IgD-negative memory B cell (primary cell): Measurements from ENCODE around the gene RNLS. TPM values are rescaled to one million over a fixed set of nuclear protein-coding genes. Genes with fewer than 3 reads are reported as not detected.
A peak's percentile ranks its signal among the peaks of the same experiment; 100 is the strongest.

Source experiments
- H3K27ac Mint-ChIP-seq, 3 donors: one replicate each; pipeline ENCODE4 v1.8.0; 2020 to 2022; ENCODE audit warnings: mild to moderate bottlenecking in 3 of 3, mixed read lengths in 3 of 3, moderate library complexity in 1 of 3
- H3K27me3 Mint-ChIP-seq: one replicate; pipeline ENCODE4 v1.8.0; 2021; ENCODE audit warnings: mixed read lengths
- H3K36me3 Mint-ChIP-seq: one replicate; pipeline ENCODE4 v1.8.0; 2020; ENCODE audit warnings: mild to moderate bottlenecking, mixed read lengths
- H3K4me1 Mint-ChIP-seq, 3 donors: one replicate each; pipeline ENCODE4 v1.8.0; 2020 to 2022; ENCODE audit warnings: mixed read lengths in 3 of 3, mild to moderate bottlenecking in 1 of 3
- H3K4me3 Mint-ChIP-seq, 4 donors: one replicate each; pipeline ENCODE4 v1.8.0; 2020 to 2022; ENCODE audit warnings: mild to moderate bottlenecking in 4 of 4, mixed read lengths in 4 of 4, moderate library complexity in 3 of 4
- H3K9me3 Mint-ChIP-seq, 3 donors: one replicate each; pipeline ENCODE4 v1.8.0; 2020 to 2021; ENCODE audit warnings: mixed read lengths in 3 of 3, mild to moderate bottlenecking in 1 of 3
- polyA plus RNA-seq: library from polyadenylated mRNA; unstranded; fragments of 300-500 nt; fragmentation: Illumina TruSeq; gene quantifications from one replicate; pipeline ENCODE4 v1.2.3, GENCODE V29; 2021

RNLS gene
- polyA plus RNA-seq, 1 donor from 2014 or later = 6.8 TPM

DNA sequence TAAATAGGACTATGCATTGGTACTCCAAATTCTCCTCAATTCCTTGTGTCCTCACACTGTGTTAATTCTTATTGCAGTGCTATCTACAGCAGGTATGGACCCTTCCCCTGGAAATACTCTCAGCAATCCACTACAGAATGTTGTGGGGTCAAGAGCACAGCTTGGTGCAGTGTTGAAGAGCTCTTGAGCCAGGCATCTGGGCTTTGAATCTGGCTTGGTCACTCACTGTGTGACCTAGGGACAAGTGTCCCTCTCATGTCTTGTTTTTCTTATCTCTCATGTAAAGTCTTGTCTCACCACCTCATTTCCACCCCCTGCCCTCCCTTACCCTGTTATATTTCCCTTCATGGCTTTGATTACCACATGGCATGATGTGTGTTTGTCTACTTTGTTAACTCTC is 159.4 kb downstream of the RNLS start:
- Mint-ChIP-seq H3K36me3 (no peaks in the 10 kb centered on the region), H3K4me3 (no peak overlapping the region), H3K4me1 (peaks cover 0 to 3% (median 0%) of the 10 kb centered on the region in 3 donors), H3K9me3 (no peaks in the 10 kb centered on the region), H3K27ac (no peak overlapping the region), H3K27me3 (no peaks in the 10 kb centered on the region)

DNA sequence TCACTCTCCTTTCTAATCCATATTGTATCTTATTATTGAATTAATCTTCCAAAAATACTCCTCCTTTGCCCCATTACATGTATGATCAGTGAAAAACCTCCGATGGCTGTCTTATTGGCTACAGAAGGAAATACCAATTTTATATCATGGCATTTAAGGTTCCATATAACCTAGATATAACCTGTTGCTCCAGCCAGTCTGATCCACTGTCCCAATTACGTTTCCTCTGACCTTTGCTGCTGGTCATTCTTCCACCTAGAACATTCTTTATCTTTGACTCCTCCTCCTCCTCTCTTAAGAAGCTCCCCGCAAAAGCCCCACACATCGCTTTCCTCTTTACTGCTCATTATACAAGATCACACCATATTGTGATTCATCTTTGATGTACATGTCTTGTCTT is 161.5 kb downstream of the RNLS start:
- Mint-ChIP-seq H3K4me3 (no peak overlapping the region), H3K4me1 (peaks cover 0 to 1% (median 0%) of the 10 kb centered on the region in 3 donors), H3K9me3 (no peaks in the 10 kb centered on the region), H3K27me3 (no peaks in the 10 kb centered on the region), H3K27ac (no peak overlapping the region), H3K36me3 (no peaks in the 10 kb centered on the region)

DNA sequence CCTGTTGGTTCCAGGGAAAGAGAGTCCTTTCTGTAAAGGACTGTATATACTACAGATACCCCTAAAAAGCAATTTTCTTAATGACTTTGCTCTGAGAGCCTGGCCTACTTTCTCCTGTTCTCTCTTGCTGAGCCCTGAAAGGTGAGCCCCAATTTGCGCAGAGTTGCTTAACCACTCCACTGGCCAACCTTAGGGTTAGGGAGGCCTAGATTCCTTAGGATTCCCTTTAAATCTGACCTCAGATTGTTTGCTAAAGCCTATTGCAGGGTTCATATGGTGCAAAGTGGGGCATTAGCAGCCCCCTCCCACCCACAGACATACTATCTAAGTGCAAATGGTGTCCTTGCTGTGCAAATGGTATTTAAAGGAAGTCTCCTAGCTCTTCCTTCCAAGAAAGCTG is 164.2 kb downstream of the RNLS start:
- H3K4me3 Mint-ChIP-seq = no peak overlapping the region
- H3K36me3 Mint-ChIP-seq = no peaks in the 10 kb centered on the region
- H3K9me3 Mint-ChIP-seq = no peaks in the 10 kb centered on the region
- H3K27ac Mint-ChIP-seq = no peak overlapping the region
- no peaks in the 10 kb centered on the region for H3K27me3 Mint-ChIP-seq
- H3K4me1 Mint-ChIP-seq = peaks cover 0 to 6% (median 6%) of the 10 kb centered on the region in 3 donors

DNA sequence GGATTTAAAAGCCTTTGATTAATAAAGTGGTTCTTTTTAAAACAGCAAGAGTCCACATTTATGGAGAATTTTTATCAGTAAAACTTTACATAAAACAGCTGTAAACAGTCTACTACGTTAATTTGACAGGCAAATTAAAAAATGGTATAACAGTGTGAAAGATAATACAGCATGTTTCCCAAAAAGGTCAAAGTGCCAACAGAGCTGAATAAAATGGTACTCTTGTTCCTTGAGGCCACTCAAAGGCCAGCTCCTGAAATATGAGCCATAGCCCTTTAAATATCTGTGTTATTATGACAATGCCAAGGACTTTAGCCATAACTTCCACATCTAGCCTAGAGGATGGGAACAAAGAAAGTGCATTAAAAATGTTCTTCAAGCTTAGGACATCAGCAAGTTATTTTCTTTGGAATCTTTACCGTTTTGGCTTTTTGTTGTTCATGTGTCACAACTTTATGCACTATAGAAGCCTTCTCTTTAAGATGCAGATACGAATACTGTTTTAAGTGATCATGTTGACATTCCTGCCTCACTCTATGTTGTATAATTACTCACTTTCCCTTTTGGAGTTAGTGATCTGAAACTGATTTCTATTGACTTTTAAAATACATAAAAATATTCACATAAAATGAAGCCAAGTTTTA is 165.6 kb downstream of the RNLS start:
- Mint-ChIP-seq H3K36me3 (no peaks in the 10 kb centered on the region), H3K27me3 (no peaks in the 10 kb centered on the region), H3K27ac (no peak overlapping the region), H3K9me3 (no peaks in the 10 kb centered on the region), H3K4me3 (no peak overlapping the region), H3K4me1 (peaks cover 0 to 6% (median 6%) of the 10 kb centered on the region in 3 donors)

DNA sequence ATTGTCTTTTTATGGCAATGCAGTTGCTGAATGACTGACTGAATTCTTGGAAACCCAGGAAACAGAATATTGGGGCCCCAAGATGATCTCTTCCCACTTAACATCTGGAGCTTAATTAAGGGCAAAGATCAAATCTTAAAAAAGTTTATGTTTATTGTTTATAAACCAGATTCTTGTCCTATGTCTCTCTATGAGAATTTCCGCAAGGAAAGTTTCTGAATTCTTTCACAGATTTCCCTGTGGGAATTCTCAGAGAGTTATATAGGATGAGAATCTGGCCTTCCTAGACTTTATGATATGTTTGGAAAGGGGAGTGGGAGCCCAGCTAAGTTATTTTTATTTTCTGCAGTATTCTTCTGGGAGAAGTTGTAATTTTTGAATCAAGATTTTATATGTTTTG is 166.3 kb downstream of the RNLS start:
- H3K27ac Mint-ChIP-seq = no peak overlapping the region
- peaks cover 0 to 6% (median 6%) of the 10 kb centered on the region in 3 donors for H3K4me1 Mint-ChIP-seq
- H3K9me3 Mint-ChIP-seq = no peaks in the 10 kb centered on the region
- H3K36me3 Mint-ChIP-seq = no peaks in the 10 kb centered on the region
- no peak overlapping the region for H3K4me3 Mint-ChIP-seq
- H3K27me3 Mint-ChIP-seq = no peaks in the 10 kb centered on the region

DNA sequence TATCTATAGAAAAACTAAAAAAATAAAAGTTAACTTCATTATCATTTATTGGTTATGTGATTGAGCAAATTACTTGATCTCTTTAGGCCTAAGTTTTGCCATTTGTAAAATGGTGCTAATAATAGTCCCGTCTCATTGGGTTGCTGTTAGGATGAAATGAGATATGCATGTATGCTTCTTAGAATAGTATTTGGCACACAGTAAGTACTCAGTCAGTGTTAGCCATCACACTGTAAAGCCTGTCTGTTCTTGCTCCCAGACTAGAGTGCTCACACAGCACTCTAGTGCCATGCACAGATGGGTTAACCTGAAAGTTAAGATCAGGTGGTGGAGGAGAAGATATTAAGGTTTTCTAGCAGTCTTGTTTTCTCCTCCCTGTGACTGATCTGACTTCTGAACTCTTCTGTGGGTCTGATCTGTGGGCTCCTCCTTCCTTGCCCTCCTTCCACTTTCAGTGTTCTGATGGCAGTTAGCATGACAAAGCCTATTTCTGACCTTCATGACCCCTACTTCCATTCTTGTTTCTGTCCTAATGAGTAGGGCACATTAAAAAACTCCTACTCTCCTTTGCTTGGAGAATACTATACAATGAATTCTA is 167.5 kb downstream of the RNLS start:
- H3K27me3 Mint-ChIP-seq = no peaks in the 10 kb centered on the region
- no peak overlapping the region for H3K4me3 Mint-ChIP-seq
- H3K4me1 Mint-ChIP-seq = peaks cover 0 to 6% (median 6%) of the 10 kb centered on the region in 3 donors
- H3K36me3 Mint-ChIP-seq = no peaks in the 10 kb centered on the region
- no peak overlapping the region for H3K27ac Mint-ChIP-seq
- no peaks in the 10 kb centered on the region for H3K9me3 Mint-ChIP-seq

DNA sequence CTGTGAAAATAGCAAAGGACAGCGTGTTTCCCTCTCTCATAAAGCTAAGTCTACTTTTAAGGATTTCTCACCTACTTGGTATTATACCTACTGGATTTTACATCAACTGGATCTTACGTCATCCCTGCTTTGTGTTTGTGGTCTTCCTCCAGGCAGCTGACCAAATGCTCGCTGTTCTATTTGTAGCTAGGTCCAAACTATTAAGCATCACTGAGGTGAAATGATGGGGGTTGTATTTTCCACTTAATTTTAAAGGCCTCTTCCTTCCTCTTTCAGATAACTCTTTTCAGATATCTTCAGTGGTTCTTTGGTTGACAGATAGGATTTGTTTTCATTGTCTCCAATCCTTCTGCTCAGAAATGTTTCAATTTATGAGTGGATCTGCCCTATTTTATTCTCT is 169.7 kb downstream of the RNLS start:
- Mint-ChIP-seq H3K4me1 (peaks cover 0 to 6% (median 6%) of the 10 kb centered on the region in 3 donors), H3K4me3 (no peak overlapping the region), H3K27me3 (no peaks in the 10 kb centered on the region), H3K27ac (no peak overlapping the region), H3K36me3 (no peaks in the 10 kb centered on the region), H3K9me3 (no peaks in the 10 kb centered on the region)

DNA sequence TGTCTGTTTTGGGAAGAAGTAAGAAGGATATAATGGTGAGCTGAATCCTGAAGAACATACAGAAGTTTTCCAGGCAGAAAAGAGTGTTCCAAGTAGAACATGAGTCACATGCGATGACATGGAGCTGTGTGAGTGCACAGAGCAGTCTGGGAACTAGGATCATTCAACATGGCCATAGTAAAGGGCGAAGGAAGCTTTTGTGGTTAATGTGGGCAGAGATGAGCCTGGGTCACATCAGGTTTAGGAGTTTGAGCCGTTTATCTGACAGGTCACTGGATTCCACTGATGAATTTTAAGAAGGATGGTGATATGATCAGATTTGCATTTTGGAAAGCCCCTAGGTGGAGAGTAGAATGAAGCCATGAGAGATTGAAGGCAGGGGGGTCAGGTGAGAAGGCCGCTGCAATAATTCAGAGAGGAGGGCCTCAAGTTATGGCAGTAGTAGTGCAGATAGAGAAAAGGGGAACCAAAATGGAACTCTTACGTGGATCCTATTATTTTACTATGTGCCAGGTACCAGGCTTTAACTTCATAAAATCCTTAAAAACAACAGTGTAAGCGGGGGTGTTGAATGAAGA is 171.3 kb downstream of the RNLS start:
- H3K36me3 Mint-ChIP-seq = no peaks in the 10 kb centered on the region
- no peaks in the 10 kb centered on the region for H3K9me3 Mint-ChIP-seq
- no peak overlapping the region for H3K4me3 Mint-ChIP-seq
- peaks cover 0 to 11% (median 10%) of the 10 kb centered on the region in 3 donors for H3K4me1 Mint-ChIP-seq
- H3K27ac Mint-ChIP-seq = no peak overlapping the region
- no peaks in the 10 kb centered on the region for H3K27me3 Mint-ChIP-seq

DNA sequence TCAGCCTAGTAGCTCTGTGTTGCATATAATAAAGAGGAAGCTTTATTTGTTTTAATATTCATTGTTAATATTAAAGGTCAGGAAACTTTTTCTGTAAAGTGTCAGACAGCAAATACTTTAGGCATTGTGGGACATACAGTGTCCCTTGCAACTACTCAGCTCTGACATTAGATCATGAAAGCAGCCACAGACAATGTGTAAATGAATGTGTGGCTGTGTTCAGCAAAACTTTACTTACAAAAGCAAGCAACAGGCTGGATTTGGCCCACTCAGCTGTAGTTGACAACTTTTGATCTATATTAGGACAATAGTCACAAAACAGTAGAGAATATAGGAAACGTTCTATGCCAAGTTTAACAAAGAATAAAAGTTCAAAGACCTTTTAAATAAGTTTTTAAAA is 173.3 kb downstream of the RNLS start:
- no peaks in the 10 kb centered on the region for H3K27me3 Mint-ChIP-seq
- peaks cover 0 to 10% (median 9%) of the 10 kb centered on the region in 3 donors for H3K4me1 Mint-ChIP-seq

DNA sequence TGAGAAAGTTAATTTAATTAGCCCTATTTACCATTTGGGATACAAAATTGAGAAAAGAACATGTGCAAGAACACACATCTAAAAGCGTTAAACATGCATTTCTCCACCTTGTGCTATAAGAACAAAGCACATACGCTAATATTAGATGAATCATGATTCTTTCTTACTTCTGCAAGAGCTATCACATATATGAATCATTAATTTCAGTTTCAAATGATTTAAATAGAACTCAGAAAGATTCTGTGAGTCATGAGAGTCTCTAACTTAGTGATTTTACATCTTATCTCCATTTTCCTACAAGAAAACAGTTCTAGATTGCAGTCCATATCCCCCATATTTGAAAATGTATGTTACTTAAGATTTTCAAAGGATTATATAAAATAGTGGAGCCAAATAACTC is 173.9 kb downstream of the RNLS start:
- Mint-ChIP-seq H3K27me3 (no peaks in the 10 kb centered on the region), H3K9me3 (no peaks in the 10 kb centered on the region)

More for the DNA sequence above, 173.3 kb downstream of the RNLS start:
- Mint-ChIP-seq H3K27ac (no peak overlapping the region), H3K4me3 (no peak overlapping the region), H3K9me3 (no peaks in the 10 kb centered on the region), H3K36me3 (no peaks in the 10 kb centered on the region)

DNA sequence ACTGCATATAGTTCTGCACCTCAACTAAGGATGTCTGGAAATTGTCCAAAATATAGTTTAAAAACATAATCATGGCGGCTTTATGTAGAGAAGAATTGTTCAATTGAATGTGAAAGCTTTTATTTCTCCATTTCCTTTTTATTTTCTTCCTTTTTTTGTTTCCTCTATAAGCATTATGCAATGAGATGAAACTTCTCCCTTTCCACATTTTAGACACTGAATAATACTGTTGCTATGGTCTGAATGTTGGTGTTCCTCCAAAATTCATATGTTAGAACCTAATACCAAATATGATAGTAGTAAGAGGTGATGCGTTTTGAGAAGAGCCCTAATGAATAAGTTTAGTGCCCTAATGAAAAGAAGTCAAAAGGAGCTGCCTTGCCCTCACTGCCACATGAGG is 175.0 kb downstream of the RNLS start:
- H3K4me3 Mint-ChIP-seq = no peak overlapping the region
- no peaks in the 10 kb centered on the region for H3K36me3 Mint-ChIP-seq
- H3K27me3 Mint-ChIP-seq = no peaks in the 10 kb centered on the region
- H3K4me1 Mint-ChIP-seq = peaks cover 0 to 7% (median 5%) of the 10 kb centered on the region in 3 donors
- no peak overlapping the region for H3K27ac Mint-ChIP-seq
- H3K9me3 Mint-ChIP-seq = no peaks in the 10 kb centered on the region

More for the DNA sequence above, 173.9 kb downstream of the RNLS start:
- peaks cover 0 to 9% (median 9%) of the 10 kb centered on the region in 3 donors for H3K4me1 Mint-ChIP-seq
- no peak overlapping the region for H3K27ac Mint-ChIP-seq
- H3K4me3 Mint-ChIP-seq = no peak overlapping the region
- no peaks in the 10 kb centered on the region for H3K36me3 Mint-ChIP-seq

DNA sequence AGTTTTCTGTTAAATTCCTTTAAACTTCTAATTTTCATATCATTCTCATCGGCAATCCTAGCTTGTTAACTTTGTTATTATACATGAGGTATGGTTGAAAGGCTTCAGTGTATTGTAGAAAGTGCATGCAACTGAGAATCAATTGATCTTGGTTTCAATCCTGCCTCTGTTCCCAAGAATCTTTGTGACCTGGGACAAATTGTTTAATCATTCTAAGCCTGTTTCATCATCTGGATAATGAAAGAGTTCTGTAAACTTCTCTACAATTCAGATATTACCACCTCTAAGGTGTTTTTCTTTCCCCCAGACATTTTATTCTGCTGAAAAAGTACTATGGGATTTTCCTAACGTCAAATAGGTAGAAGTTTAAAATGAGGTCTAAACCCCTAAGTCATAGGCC is 179.0 kb downstream of the RNLS start:
- peaks cover 2 to 7% (median 7%) of the 10 kb centered on the region in 3 donors for H3K4me1 Mint-ChIP-seq
- H3K36me3 Mint-ChIP-seq = no peaks in the 10 kb centered on the region
- H3K9me3 Mint-ChIP-seq = peaks cover 0 to 3% (median 2%) of the 10 kb centered on the region in 3 donors
- H3K4me3 Mint-ChIP-seq = no peak overlapping the region
- H3K27ac Mint-ChIP-seq = no peak overlapping the region
- no peaks in the 10 kb centered on the region for H3K27me3 Mint-ChIP-seq

DNA sequence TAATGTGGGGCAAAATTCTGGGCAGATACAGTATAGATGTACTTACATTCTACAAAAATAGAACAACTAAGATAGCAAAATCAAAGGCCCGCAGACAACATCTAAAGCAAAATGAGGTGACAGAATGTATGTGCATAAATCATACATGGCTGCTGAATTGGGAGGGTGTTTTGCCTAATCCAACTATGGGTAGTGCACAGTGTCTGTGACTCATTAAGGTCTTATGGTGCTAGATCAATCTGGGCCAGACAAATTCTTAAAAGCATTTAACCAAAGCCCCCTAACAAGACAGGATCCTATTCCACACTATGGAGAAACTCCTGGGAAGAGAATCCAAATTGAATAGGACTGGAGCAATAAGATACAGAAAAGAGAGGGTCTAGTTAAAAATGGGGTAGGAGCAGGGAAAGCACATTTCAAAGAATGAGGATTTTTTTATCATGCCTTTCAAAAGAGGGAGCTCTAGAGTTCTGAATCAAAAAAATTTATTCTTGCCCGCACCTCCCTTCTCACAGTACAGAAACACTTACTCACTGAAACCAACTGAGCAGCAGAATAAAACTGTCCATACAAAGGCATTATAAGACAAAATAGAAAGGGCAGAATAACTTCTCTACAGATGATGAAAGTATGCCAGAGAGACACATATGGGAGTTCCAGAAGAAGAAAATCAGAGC is 181.3 kb downstream of the RNLS start:
- Mint-ChIP-seq H3K4me3 (no peak overlapping the region), H3K36me3 (no peaks in the 10 kb centered on the region), H3K27ac (peak overlapping the region in 1 of 3 donors; percentile 14), H3K9me3 (peaks cover 8 to 14% (median 9%) of the 10 kb centered on the region in 3 donors), H3K4me1 (peaks cover 2 to 3% (median 2%) of the 10 kb centered on the region in 3 donors), H3K27me3 (no peaks in the 10 kb centered on the region)

DNA sequence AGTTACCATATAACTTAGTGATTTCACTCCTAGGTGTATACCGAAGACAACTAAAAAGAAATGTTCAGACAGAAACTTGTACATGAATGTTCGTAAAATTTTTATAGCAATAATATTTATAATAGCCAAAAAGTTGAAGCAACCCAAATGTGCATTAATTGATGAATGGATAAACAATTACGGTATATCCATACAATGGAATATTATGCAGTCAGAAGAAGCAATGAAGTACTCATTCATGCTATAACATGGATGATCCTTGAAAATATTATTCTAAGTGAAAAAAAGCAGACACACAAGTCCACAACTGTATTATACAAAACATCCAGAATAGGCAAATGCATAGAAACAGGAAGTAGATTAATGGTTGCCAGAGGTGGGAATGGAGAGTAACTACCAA is 183.9 kb downstream of the RNLS start:
- no peak overlapping the region for H3K4me3 Mint-ChIP-seq
- peaks cover 2% of the 10 kb centered on the region for H3K36me3 Mint-ChIP-seq
- H3K27me3 Mint-ChIP-seq = no peaks in the 10 kb centered on the region
- H3K4me1 Mint-ChIP-seq = peaks cover 1 to 3% (median 2%) of the 10 kb centered on the region in 3 donors
- H3K27ac Mint-ChIP-seq = no peak overlapping the region
- H3K9me3 Mint-ChIP-seq = peaks cover 10 to 23% (median 14%) of the 10 kb centered on the region in 3 donors

DNA sequence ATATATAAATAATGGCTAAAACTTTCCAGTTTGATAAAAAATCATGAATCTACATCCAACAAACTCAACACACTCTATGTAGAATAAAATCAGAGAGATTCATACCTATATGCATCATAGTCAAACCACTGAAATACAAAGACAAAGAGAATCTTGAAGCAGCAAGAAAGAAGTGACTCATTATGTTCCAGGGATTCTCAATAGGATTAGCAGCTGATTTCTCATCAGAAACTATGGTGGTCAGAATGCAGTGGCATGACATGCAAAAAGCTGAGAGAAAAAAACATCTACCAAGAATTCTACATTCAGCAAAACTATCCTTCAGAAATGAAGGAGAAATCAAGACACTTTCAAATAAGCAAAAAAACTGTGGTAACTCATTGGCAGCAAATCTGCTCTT is 187.4 kb downstream of the RNLS start:
- H3K27me3 Mint-ChIP-seq = no peaks in the 10 kb centered on the region
- H3K27ac Mint-ChIP-seq = no peak overlapping the region
- no peak overlapping the region for H3K4me3 Mint-ChIP-seq
- peaks cover 5% of the 10 kb centered on the region for H3K36me3 Mint-ChIP-seq
- peaks cover 11 to 14% (median 13%) of the 10 kb centered on the region in 3 donors for H3K4me1 Mint-ChIP-seq
- peaks cover 10 to 23% (median 14%) of the 10 kb centered on the region in 3 donors for H3K9me3 Mint-ChIP-seq
